GM12878 (cell line): ENCODE data around the gene PCDHA4.

Experiments used
- ATF3 ChIP-seq: IDR thresholded peaks from 2 replicates; pipeline ENCODE4 v1.6.1; 2011; ENCODE audit warnings: low read depth, mild to moderate bottlenecking, low read length, moderate library complexity, borderline replicate concordance; ENCODE audit errors: extremely low read depth
- BHLHE40 ChIP-seq, 2 experiments: fragments of 450-650 bp in 1 of 2; IDR thresholded peaks; 2 replicates each; pipeline ENCODE4 v1.6.1; 2011 to 2017; ENCODE audit warnings: low read depth in 2 of 2, borderline replicate concordance in 1 of 2, improper control_type of control experiment in 1 of 2, low read length in 1 of 2, mild to moderate bottlenecking in 1 of 2
- CUX1 ChIP-seq: IDR thresholded peaks from 2 replicates; pipeline ENCODE4 v1.6.1; 2012; ENCODE audit warnings: improper control_type of control experiment, low read depth, low read length; ENCODE audit not compliant: insufficient replicate concordance
- MYC ChIP-seq: IDR thresholded peaks from 2 replicates; pipeline ENCODE4 v1.6.1; 2011; ENCODE audit warnings: mild to moderate bottlenecking, low read length, moderate library complexity, inconsistent platforms; ENCODE audit not compliant: insufficient read depth, insufficient replicate concordance, insufficient read length, severe bottlenecking
- PAX5 ChIP-seq: IDR thresholded peaks from 2 replicates; pipeline ENCODE4 v1.6.1; 2011; ENCODE audit warnings: low read depth, low read length, borderline replicate concordance
- RAD51 ChIP-seq: fragments of 450-650 bp; IDR thresholded peaks from 2 replicates; pipeline ENCODE4 v1.6.1; 2016; ENCODE audit warnings: moderate library complexity, mild to moderate bottlenecking, inconsistent platforms
- RBBP5 ChIP-seq: fragments of 200-600 bp; sonication (generic); conservative IDR thresholded peaks from 2 replicates; pipeline ENCODE4 v1.6.1; 2016
- TF ChIP-seq, protein P1 (sequence below): IDR thresholded peaks from 2 replicates; pipeline ENCODE4 v1.6.1; 2012; ENCODE audit warnings: low read depth, low read length, improper control_type of control experiment

DNA sequence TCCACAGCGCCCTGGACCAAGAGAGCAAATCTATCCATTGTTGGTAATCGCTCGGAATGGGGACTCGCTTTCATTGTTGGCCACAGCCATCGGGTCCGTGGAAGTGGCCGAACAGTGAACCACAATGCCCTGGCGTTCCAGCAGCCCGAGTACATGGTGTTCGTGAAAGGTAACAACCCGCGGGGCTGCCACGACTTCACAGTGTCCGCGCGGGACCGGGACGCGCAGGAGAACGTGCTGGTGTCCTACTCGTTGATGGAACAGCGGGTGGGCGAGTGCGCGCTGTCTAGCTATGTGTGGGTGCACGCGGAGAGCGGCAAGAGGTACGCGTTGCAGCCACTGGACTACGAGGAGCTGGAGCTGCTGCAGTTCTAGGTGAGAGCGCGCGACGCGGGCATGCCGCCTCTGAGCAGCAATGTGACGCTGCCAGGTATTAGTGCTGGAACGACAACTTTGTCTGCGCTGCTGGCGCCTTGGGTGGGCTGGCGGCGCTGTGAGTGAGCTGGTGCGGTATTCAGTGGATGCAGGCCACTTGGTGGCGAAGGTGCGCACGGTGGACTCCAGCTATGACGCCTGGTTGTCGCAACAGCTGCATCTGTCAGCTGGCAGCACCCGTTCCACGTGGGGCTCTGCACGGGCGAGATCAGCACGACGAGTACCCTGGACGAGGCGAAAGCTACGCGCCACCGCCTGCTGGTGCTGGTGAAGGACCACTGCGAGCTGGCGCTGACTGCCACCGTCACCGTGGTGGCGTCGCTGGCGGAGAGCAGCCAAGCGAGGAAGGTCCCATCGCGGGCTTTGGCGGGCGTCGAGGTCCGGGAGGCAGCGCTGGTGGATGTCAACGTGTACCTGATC is 55.8 kb downstream of the PCDHA4 start:
- no peak for TF ChIP-seq CUX1
- TF ChIP-seq RAD51, result no peak
- TF ChIP-seq BHLHE40 (IDR thresholded peaks at IDR 0.05; ENCODE audit: borderline replicate concordance in 1 of 2, low read depth in 2 of 2, low read length in 1 of 2), result no peak
- no peak for TF ChIP-seq RBBP5
- TF ChIP-seq, protein P1, sequence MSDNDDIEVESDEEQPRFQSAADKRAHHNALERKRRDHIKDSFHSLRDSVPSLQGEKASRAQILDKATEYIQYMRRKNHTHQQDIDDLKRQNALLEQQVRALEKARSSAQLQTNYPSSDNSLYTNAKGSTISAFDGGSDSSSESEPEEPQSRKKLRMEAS, result no peak
- TF ChIP-seq ATF3, result no peak
- no peak for TF ChIP-seq MYC
- TF ChIP-seq PAX5, result no peak
